Measurements from ENCODE around the gene CYSLTR2.
"Not testable (repeated sequence)": the region's sequence is repeated elsewhere in the genome, so short reads cannot be mapped to it uniquely, and the experiment has no call there.

CYSLTR2 gene

DNA sequence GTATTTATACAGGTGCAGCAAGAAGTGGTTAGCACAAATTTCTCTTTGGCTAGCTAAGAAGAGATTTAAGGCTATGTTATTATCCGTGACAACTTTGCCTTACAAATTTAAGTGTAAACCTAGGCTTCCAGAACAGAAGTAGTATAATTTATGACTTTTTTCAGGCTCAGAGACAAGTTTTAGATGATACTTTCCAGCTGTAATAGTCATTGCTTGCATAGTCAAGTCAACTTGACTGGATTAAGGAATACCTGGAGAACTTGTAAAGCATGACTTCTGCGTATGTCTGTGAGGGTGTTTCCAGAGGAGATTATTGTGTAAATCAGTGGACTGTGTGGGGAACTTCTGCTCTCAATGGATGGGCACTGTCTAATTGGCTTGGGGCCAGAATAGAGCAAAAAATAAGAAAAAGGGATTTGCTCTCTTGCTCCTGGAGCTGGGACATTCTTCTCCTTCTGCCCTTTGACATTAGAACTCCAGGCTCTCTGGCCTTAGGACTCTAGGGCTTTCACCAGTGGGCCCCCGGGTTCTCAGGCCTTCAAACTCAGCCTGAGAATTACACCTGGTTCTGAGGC lies 33.0 kb downstream of the CYSLTR2 start:
- in situ Hi-C loops (cut with MboI; ENCODE audit: low sequenced_read_pairs) = no loop called here

DNA sequence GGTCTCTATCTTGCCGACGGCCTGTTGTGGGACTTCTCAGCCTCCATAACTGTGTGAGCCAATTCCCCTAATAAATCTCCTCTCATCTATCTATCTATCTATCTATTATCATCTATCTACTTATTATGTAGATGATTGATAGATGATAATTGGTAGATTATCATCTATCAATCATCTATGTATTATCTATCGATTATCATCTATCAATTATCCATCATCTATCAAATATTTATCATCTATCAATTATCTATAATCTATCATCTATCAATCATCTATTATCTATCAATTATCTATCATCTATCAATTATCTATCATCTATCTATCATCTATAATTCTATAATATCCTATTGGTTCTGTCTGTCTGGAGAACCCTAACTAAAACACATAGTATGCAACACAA lies 33.5 kb downstream of the CYSLTR2 start:
- in situ Hi-C loops (cut with MboI; ENCODE audit: low sequenced_read_pairs) = no loop called here

DNA sequence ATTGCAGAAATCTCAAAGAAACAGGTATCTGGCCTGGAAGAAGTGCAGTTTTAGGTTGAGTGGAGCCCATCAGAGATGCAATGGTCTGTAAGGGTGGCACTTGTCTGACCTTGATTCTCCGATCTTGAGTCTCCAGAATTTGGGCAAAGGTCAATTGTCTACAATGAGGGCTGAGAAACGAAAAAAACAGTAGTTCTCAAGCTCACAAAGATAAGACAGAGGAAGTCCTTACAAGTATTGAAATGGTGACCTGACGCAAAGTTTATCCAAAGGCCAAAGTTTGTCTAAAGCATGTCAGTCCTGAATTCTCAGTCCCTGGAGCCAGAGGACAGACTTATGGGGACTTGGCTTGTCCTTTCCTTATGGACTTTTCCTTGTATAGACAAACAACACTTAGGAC lies 40.3 kb downstream of the CYSLTR2 start:
- in situ Hi-C loops (cut with MboI; ENCODE audit: low sequenced_read_pairs) = no loop called here

DNA sequence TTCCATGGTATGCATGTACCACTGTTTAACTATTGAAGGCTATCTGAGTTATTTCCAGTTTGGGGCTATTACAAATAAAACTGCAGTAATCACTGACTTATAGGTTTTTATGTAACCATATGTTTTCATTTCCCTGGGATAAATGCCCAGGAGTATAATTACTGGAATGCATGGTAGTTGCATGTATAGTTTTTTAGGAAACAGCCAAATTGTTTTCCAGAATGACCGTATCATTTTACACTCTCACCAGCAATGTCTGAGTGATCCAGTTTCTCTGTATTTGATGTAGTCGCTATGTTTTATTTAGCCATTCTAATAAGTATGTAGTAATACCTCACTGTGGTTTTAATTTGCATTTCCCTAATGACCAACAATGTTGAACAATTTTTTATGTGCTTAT lies 42.0 kb downstream of the CYSLTR2 start:
- in situ Hi-C loops (cut with MboI; ENCODE audit: low sequenced_read_pairs) = no loop called here

DNA sequence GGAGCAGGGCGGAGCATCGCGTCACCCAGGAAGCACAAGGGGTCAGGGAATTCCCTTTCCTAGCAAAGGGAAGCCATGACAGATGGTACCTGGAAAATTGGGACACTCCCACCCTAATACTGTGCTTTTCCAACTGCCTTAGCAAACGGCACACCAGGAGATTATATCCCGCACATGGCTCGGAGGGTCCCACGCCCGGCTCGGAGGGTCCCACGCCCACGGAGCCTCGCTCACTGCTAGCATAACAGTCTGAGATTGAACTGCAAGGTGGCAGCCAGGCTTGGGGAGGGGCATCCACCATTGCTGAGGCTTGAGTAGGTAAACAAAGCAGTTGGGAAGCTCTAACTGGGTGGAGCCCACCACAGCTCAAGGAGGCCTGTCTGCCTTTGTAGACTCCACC lies 42.9 kb downstream of the CYSLTR2 start:
- in situ Hi-C loops (cut with MboI; ENCODE audit: low sequenced_read_pairs) = not testable (repeated sequence)

DNA sequence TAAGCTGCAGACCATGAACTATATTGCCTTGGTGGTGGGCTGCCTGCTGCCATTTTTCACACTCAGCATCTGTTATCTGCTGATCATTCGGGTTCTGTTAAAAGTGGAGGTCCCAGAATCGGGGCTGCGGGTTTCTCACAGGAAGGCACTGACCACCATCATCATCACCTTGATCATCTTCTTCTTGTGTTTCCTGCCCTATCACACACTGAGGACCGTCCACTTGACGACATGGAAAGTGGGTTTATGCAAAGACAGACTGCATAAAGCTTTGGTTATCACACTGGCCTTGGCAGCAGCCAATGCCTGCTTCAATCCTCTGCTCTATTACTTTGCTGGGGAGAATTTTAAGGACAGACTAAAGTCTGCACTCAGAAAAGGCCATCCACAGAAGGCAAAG lies 53.7 kb downstream of the CYSLTR2 start:
- in situ Hi-C loops (cut with MboI; ENCODE audit: low sequenced_read_pairs) = no loop called here

DNA sequence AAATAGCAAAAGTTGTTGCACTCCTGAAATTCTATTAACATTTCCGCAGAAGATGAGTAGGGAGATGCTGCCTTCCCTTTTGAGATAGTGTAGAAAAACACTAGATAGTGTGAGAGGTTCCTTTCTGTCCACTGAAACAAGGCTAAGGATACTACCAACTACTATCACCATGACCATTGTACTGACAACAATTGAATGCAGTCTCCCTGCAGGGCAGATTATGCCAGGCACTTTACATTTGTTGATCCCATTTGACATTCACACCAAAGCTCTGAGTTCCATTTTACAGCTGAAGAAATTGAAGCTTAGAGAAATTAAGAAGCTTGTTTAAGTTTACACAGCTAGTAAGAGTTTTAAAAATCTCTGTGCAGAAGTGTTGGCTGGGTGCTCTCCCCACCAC lies 55.0 kb downstream of the CYSLTR2 start:
- in situ Hi-C loops (cut with MboI; ENCODE audit: low sequenced_read_pairs) = no loop called here

DNA sequence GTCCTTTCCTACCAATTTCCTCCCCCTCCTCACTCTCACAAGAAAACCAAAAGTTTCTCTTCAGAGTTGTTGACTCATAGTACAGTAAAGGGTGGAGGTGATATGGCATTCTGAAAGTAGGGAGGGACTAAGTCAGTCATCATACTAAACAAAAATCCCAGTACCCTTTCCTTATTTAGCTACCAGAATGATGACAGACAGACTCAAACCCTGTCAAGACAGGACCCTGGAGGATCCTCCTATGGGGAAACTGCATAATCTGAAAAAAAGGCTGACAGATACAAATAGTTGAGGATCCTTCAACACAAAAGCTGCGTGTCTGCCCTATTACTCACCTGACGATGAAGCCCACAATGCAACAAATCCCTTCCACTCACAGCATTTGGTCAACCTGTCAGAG lies 55.5 kb downstream of the CYSLTR2 start:
- in situ Hi-C loops (cut with MboI; ENCODE audit: low sequenced_read_pairs) = no loop called here

DNA sequence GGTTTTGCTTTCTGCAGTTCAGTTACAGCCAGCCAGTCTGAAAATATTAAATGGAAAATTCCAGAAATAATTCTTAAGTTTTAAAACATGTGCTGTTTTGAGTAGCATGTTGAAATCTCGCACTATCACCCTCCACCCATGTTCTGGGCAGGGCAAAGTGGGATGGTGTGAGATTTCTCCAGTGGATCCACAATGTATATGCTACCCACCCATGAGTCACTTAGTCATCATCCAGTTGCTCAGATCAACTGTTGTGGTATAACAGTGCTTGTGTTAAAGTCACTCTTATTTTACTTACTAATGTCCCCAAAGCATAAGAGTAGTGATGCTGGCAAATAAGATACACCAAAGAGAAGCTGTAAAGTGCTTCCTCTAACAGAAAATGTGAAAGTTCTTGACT lies 56.4 kb downstream of the CYSLTR2 start:
- in situ Hi-C loops (cut with MboI; ENCODE audit: low sequenced_read_pairs) = no loop called here

DNA sequence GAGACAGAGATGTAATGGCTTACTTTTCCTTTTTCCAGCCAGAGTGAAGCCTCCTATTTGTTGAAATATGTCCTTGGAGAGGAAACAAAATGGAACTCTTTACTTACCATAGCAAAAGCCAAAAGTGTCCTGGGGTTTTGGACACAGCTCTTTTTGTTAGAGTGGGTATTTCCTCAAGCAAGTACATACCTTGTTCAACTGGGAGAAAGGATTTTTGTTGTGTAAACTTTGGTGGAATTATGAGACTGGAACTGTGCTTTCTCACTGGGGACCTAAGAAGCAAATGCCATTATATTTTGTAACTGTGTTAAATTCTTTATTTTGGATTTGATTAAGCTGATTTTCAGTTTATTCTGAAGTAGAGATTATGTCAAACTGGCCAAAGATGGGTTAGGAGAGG lies 58.4 kb downstream of the CYSLTR2 start:
- in situ Hi-C loops (cut with MboI; ENCODE audit: low sequenced_read_pairs) = no loop called here

DNA sequence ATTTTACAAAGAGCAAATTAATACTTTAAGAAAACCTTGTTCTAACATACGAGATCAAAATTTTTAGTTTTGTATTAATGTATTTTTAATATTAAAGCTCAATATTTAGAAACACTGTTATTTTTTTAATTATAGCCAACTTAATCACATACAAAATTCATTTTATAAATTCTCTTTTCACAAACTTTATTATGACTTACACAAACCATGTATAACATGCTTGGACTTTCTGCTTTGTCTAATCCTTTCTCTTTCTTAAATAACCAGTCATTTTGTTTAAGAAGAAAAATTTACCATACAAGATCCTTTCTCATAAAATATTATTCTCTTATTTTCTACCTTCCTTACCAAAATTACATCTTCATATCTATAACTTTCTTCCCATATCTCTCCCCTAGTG lies 62.2 kb downstream of the CYSLTR2 start:
- in situ Hi-C loops (cut with MboI; ENCODE audit: low sequenced_read_pairs) = no loop called here

DNA sequence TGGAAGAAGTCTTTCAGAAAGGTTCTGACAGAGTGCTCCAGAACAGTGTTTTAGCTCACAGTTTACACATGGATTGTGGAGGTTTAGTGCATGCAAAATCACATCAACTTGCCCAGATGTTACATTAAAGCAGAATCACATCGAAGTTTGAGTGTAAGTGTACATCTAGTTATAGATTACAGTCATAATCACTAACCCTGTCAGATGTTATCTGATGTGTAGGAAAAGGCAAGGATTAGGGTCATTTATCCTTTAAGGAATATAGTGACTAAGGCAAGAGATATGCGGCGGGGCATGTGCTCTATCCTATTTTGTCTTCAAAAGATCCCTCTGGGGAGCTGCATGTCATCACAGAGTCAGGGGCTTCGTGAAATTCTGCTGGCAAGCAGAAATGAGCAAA lies 66.9 kb downstream of the CYSLTR2 start:
- in situ Hi-C loops (cut with MboI; ENCODE audit: low sequenced_read_pairs) = no loop called here

DNA sequence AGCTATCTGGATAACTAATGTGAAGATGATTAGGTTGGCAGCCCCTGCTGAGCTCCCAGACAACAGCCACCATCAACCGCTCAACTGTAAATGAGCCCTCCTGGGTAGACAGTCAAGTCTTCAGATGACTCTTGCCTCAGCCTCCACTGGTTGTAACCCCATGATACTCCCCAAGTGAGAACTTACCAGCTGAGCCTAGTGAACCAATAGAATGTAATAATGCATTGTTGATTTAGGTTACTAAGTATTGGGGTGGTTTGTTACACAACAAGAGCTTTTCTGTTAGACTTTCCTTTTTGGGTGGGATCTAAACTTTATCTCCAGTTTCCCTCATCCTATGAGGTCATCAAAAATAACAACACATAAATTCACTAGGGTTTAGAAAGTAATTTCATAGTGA lies 69.4 kb downstream of the CYSLTR2 start:
- in situ Hi-C loops (cut with MboI; ENCODE audit: low sequenced_read_pairs) = no loop called here

DNA sequence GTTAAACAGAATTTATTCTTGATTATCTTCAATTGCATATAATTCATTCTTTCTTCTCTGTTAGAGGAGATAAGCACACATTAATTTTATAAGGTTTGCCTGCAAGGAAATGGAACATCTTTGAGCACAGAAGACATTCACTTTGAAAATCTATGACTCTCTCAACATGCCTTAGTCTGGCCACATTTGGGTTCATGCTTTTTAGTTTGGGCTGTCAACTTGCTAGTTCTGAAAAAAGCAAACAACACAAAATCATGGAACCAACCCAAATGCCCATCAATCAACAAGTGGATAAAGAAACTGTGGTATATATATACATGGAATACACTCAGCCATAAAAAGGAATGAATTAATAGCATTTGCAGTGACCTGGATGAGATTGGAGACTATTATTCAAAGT lies 71.5 kb downstream of the CYSLTR2 start:
- in situ Hi-C loops (cut with MboI; ENCODE audit: low sequenced_read_pairs) = no loop called here

DNA sequence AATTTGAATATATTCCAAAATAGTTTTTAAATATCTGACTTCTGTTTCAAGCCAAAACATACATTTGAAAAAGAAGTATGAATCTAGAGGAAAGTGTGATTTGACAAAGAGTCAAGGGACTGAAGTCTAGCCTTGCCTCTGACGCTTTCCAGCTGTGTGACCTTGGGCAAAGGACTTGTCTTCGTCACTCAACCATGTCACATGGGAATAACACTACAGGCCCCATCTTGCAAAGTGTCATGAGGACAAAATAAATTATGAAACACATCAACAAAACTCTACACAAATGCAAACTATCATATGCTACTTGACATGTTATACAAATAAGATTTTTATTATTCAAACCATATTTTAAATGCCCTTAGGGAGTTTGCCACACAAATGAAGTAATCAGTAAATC lies 73.0 kb downstream of the CYSLTR2 start:
- in situ Hi-C loops (cut with MboI; ENCODE audit: low sequenced_read_pairs) = no loop called here

DNA sequence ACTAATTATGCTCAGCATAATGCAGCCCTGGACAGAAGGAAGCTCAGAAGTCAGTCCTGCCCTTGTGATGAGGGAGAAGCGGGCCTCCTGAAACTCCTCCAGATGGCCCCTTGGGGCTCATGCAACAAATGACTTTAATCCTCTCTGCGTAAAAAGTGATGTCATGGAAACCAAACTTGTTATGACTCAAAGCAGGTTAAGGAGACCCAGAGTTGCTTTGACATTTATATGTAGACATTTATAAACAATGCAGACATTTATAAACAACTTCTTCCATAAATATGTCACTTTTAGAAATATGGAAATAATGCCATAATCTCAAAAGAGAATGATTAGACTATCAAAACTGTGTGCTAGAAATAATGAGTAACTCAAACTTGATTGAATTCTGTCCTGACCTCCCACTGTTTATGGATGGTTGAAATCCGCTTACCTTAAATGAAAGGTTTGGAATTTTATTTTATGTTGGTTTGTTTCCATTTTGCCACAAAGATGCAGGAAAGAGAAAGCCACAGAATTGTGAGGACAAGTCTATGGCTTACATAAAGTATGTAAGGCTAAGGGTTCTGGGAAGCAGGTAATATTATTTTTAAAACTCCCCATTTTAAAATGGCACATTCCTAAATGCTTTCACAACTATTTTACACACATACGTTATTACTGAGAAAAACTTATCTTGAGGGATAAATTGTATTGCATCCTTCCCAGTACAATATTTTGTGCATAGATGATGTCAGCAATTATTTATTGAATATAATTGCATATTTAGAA lies 73.7 kb downstream of the CYSLTR2 start:
- in situ Hi-C loops (cut with MboI; ENCODE audit: low sequenced_read_pairs) = no loop called here

DNA sequence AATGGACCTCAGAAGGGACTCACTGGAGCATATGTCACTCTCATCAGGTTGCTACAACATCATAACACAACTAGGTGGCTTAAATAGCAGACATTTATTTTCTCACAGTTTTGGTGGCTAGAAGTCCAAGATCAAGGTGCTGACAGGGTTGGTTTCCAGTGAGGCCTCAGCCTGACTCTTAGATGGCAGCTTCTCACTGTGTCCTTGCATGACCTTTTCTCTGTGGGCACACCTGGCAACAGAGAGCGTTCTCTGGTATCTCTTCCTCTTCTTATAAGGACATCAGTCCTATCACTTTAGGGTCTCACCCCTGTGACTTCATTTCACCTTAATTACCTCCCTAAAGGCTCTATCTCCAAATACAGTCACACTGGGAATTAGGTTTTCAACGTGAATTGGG lies 74.5 kb downstream of the CYSLTR2 start:
- in situ Hi-C loops (cut with MboI; ENCODE audit: low sequenced_read_pairs) = no loop called here

DNA sequence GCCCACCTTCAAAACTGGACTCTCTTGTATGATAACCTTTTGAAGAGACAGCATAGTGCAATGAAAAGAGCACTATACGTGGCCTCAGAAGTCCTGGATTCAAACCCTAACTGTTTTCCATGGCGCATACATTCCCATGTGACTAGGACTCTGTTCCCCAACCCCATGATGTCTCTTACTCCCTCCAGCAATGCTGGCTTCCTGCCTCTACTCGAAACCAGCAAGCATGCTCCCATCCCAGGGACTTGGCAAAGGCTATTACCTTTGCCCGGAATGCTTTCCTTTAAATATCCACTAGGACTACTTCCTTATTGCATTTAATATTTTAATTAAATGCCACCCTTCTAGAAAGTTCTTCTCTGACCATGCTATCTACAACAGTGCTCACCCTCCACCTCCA lies 75.1 kb downstream of the CYSLTR2 start:
- in situ Hi-C loops (cut with MboI; ENCODE audit: low sequenced_read_pairs) = no loop called here

DNA sequence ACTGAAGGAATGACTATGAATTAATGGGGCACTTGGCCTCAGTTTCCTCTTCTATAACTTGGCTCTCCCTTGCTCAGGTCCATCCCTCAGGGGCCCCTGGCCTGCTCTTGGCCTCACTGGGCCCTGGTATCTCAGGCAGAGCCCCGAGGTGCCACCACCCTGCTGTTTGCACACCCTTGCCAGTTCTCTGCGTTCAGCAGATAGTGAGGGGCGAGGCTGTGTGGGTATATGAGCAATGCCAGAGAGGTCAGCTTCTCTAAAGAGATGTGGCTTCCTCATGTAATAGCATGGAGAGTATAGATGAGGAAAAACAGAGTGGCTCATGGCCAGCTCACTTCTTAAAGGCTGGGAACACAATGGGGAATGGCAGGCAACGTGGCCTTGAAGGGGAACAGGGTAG lies 76.1 kb downstream of the CYSLTR2 start:
- in situ Hi-C loops (cut with MboI; ENCODE audit: low sequenced_read_pairs) = no loop called here

DNA sequence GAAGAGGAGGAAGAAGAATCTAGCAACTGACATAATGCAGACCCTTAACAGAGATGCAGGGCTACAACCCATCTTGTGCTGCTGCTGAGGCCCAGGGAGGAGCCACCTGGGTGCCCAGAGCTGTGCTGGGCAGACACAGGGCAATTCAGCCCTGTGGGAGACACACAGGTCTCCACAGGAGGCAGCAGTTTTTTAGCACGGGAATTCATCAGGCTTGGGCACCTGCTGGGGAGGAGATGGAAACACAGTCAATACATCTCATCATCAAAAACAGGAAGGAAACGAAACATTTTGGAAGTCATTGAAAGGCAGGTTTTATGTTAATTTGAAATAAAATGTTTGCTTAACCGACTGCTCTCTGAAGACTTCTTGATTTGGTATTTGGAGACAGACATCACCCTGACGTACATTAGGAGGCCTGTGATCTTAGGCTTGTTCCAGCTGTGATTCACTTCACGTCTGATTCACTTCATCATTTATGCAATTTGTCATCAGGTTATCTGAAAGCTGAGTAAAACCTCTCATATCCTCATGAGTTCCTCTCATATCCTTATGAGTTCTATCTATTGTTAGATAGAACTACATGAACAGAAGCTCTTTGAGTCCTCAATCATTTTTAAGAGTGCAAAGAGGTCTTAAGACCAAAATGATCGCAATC lies 77.4 kb downstream of the CYSLTR2 start:
- in situ Hi-C loops (cut with MboI; ENCODE audit: low sequenced_read_pairs) = no loop called here

DNA sequence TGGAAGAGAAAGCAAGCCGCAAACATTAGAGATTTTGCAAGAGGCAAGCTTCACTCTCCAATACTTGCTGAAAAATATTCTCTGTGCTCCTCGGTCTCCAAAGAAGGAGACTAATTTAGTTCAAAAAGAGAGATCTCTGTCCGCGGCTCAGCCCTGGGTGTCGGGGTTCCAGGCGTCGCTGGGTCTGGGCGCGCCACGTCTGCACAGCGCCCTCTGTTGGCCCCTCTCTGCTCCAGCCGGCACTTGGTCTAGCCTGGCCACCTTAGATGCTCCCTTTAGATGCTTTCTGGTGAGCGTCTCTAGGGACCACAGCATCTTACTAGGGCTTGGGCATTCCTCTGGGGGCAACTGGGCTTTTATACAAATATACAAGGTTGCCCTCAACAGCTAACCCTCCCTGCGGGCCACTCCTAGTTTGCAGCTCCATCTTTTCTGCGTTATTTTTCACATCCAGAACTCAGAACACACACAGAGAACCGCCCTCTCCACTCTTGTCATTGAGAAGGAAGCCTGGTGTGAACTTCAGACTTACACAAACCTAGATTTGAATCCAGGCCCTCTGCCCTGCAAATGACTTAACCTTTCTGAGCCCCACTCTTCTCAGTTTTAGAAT lies 78.3 kb downstream of the CYSLTR2 start:
- in situ Hi-C loops (cut with MboI; ENCODE audit: low sequenced_read_pairs) = no loop called here

DNA sequence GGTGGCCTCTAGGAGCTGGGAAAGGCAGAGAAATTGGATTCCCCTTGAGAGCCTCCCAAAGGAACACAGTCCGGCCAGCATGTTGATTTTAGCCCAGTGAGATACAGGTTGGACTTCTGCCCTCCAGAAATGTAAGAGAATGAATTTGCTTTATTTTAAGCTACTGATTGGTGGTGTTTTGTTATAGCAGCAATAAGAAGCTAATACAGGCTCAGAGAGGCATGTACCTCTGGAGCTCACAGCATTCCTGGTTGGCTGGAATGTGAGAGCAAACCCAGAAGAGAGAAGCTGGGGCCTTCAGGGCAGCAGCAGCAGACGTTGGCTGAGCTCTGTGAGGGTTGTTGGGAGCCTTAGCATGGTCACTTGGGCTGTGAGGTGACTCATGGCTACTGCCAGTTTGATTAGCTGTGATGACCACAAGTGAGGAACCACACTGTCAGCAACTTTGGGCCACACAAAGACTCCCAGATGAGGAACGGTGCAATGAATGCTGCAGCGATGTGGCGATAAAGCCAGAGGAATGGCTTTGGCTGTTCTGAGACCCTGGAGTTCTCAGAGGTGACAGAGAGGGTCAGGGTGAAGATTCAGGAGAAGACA lies 80.1 kb downstream of the CYSLTR2 start:
- in situ Hi-C loops (cut with MboI; ENCODE audit: low sequenced_read_pairs) = no loop called here

Measured in HL-60/S4 treated with retinoic acid at 250 ng/mL for 4 days and 3 days (cell line).